Activated T-helper 2 cell treated with anti-CD3 and anti-CD28 coated beads, Interferon-gamma antibody, Interleukin-2, Interleukin-4, amounts not matched to agents 10 μg/mL and 5 μg/mL and 100 μg/mL, durations not matched to agents 14 hours and 24 hours and 36 hours (primary cell): ENCODE data around the gene PFN3. TPM values are rescaled to one million over a fixed set of nuclear protein-coding genes. Genes with fewer than 3 reads are reported as not detected.

Experiments
- DNase-seq: peaks from one replicate; pipeline ENCODE4 v3.0.0; 2021; ENCODE audit warnings: low spot score
- H3K27ac Mint-ChIP-seq: one replicate; pipeline ENCODE4 v1.8.0; 2021; ENCODE audit warnings: mixed read lengths
- H3K27me3 Mint-ChIP-seq: one replicate; pipeline ENCODE4 v1.8.0; 2021; ENCODE audit warnings: low read depth, mixed read lengths
- H3K36me3 Mint-ChIP-seq: one replicate; pipeline ENCODE4 v1.8.0; 2021; ENCODE audit warnings: low read depth, mixed read lengths
- H3K4me1 Mint-ChIP-seq: one replicate; pipeline ENCODE4 v1.8.0; 2021; ENCODE audit warnings: low read depth, mixed read lengths
- H3K4me3 Mint-ChIP-seq: one replicate; pipeline ENCODE4 v1.8.0; 2021; ENCODE audit warnings: low read depth, mild to moderate bottlenecking, moderate library complexity, mixed read lengths
- H3K9me3 Mint-ChIP-seq: one replicate; pipeline ENCODE4 v1.8.0; 2021; ENCODE audit warnings: mixed read lengths
- intact Hi-C: fragments of 100-400 bp; cut with micrococcal nuclease; formaldehyde crosslinking; loops from one replicate; pipeline ENCODE4 v1.15.1; 2023
- total RNA-seq: library from RNA; stranded (reverse); gene quantifications from 2 replicates; pipeline ENCODE4 v1.2.3, GENCODE V29; 2022

PFN3 gene
- total RNA-seq, 1 donor from 2014 or later: not detected

DNA sequence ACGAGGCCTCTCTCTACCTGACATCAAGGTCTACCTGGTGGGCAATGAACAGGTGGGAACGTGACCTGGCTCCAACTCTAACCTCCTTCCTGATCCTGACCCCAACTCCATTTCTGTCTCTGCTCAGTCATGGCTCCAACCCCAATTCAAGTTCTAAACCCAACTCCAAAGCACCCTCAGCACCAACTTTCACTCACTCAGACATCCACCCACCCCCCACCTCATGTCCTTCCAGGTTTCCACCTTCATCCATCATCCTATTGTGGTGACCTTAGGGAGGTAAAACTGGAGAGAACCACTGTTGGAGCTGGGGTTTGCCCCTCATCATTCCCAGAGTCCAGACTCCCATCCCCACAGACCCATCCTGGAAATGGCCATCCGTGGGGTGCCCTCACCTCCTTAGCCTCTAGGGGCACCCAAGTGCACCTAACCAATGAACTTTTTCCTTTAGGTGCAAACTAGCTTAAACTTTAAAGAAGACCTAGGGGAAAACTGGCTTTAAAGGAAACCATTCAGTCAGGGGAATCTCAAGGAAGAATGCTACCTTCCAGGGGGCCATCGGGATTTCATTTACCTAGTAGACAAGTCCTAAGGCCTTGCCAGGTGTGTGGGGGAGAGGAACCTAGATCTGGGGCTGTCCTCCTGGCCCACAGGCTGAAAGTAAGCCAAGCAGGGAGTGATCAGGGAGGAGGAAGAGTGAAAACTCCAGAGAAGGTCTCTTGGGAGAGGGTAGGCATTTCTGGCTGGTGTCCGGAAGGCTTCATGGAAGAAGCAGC is 31.4 kb downstream of the PFN3 start:
- H3K27me3 Mint-ChIP-seq: no peaks in the 10 kb centered on the region
- no peaks in the 10 kb centered on the region for H3K9me3 Mint-ChIP-seq
- peaks cover 47% of the 10 kb centered on the region for H3K4me1 Mint-ChIP-seq
- peaks cover 41% of the 10 kb centered on the region for H3K36me3 Mint-ChIP-seq
- no peak overlapping the region for H3K27ac Mint-ChIP-seq
- H3K4me3 Mint-ChIP-seq: no peak overlapping the region
- intact Hi-C loops: no loop called here
- DNase-seq: no peak

DNA sequence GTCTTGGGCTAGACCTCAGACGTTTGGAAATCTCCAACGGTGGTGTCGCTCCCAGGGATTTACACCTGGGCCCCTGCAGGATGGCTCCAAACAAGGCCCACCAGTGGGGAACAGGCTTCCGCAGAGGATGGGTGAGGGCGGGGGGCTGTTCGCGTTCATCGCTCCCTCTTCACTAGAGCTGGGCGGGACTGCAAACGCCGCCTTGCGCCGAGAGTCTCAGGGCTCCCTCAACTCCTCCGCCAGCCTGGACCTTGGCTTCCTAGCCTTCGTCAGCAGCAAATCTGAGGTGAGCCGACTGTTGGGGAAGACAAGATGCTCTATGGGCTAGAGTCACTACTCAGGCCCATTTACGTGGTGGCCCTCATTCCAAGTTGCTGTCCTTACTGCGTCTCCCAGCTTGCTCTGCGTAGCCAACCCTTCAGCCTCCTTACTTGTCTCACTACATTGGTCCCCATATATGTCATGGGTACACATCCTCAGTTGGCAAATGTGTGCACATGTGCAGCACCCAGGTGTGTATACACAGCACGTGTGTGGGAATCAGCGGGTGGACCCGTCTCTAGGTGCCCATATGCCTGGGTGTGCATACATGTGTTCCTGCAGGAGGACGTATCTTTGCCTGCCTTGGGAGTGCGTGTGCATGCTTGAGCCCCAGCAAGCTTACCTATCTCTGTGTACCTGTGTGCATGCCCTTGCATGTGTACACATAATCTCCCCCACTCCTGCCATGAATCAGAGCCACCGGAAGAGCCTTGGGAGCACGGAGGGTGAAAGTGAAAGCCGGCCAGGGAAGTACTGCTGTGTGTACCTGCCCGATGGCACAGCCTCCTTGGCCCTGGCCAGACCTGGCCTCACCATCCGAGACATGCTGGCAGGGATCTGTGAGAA is 32.2 kb downstream of the PFN3 start:
- Mint-ChIP-seq H3K9me3 (no peaks in the 10 kb centered on the region), H3K4me3 (no peak overlapping the region), H3K36me3 (peaks cover 38% of the 10 kb centered on the region), H3K27me3 (no peaks in the 10 kb centered on the region), H3K4me1 (peaks cover 49% of the 10 kb centered on the region), H3K27ac (no peak overlapping the region)
- intact Hi-C loops: no loop called here
- no peak for DNase-seq

DNA sequence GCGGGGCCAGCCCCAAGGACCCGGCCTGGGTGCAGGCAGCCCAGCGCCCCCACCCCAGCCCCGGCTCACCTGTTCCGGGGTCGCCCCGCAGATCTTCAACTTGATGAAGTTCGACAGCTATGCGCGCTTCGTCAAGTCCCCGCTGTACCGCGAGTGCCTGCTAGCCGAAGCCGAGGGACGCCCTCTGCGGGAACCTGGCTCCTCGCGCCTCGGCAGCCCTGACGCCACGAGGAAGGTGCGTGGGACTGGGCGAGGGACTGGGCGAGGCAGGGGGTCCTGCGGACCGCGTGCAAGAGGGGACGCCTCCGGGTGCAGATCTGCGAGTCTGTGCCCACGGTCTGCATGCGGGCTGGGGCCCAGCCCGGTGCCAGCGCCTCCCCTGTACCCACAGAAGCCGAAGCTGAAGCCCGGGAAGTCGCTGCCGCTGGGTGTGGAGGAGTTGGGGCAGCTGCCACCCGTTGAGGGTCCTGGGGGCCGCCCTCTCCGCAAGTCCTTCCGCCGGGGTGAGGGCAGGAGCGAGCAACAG is 33.1 kb downstream of the PFN3 start:
- Mint-ChIP-seq H3K9me3 (no peaks in the 10 kb centered on the region), H3K4me1 (peaks cover 43% of the 10 kb centered on the region), H3K27ac (no peak overlapping the region), H3K4me3 (no peak overlapping the region), H3K27me3 (no peaks in the 10 kb centered on the region), H3K36me3 (peaks cover 38% of the 10 kb centered on the region)
- intact Hi-C loops: no loop called here
- DNase-seq: no peak

DNA sequence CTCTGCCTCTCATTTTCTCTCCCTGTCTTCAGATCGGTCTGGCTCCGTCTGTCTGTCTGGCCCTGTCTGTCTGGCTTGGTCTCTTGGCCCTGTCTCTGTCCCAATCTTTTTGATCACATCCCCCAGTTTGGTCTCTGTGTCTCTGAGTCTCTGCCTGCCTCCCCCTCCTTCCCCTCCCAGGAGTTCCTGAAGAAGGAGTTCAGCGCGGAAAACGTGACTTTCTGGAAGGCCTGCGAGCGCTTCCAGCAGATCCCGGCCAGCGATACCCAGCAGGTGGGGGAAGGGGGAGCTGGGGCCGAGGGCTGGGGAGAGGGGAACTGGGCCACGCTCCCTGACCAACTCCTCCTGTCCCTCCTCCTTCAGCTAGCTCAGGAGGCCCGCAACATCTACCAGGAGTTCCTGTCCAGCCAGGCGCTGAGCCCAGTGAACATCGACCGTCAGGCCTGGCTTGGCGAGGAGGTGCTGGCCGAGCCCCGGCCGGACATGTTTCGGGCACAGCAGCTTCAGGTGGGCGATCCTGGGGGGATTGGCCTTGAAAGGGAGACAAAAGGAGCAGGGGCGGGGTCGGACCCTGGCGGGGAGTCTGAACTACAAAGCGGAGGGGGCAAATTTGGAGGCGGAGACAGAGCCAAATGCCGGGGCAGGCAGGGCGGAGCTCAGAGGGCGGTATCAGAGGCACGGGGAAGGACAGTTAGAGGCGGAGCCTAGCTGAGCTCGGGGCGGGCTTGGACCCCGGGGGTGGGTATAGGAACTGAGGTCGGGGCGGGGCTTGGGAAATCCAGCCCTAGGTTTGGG is 33.7 kb downstream of the PFN3 start:
- Mint-ChIP-seq H3K27ac (no peak overlapping the region), H3K4me1 (peaks cover 45% of the 10 kb centered on the region), H3K27me3 (no peaks in the 10 kb centered on the region), H3K36me3 (peaks cover 42% of the 10 kb centered on the region), H3K9me3 (no peaks in the 10 kb centered on the region), H3K4me3 (no peak overlapping the region)
- intact Hi-C loops: no loop called here
- no peak for DNase-seq

GRCh38 chr5:177365845-177366527 is 34.5 kb downstream of the PFN3 start:
- H3K4me3 Mint-ChIP-seq: no peak overlapping the region
- intact Hi-C loops: no loop called here
- H3K9me3 Mint-ChIP-seq: no peaks in the 10 kb centered on the region
- H3K4me1 Mint-ChIP-seq: peaks cover 43% of the 10 kb centered on the region
- DNase-seq: no peak
- H3K36me3 Mint-ChIP-seq: peaks cover 38% of the 10 kb centered on the region
- no peak overlapping the region for H3K27ac Mint-ChIP-seq
- no peaks in the 10 kb centered on the region for H3K27me3 Mint-ChIP-seq

- peaks cover 52% of the 10 kb centered on the region for H3K4me1 Mint-ChIP-seq
- no peak for DNase-seq
- peak overlapping the region; percentile 53 for H3K4me3 Mint-ChIP-seq
- intact Hi-C loops: loop anchor here (1.0 to 5.0 kb wide), 3 partner anchors 13 to 52 kb away; partner anchors contain the start of genes LMAN2, MXD3 and PFN3
- no peaks in the 10 kb centered on the region for H3K27me3 Mint-ChIP-seq
- H3K9me3 Mint-ChIP-seq: no peaks in the 10 kb centered on the region
- H3K27ac Mint-ChIP-seq: peak overlapping the region; percentile 53
- peaks cover 41% of the 10 kb centered on the region for H3K36me3 Mint-ChIP-seq
Observed at GRCh38 chr5:177364159-177364962, 36.1 kb downstream of the PFN3 start.

GRCh38 chr5:177363565-177363964 is 36.9 kb downstream of the PFN3 start:
- no peak for DNase-seq
- Mint-ChIP-seq H3K36me3 (peaks cover 33% of the 10 kb centered on the region), H3K27me3 (no peaks in the 10 kb centered on the region), H3K4me1 (peaks cover 54% of the 10 kb centered on the region), H3K27ac (no peak overlapping the region), H3K4me3 (no peak overlapping the region), H3K9me3 (no peaks in the 10 kb centered on the region)
- intact Hi-C loops: loop anchor here (5.0 kb wide), 2 partner anchors 39 to 51 kb away; partner anchors contain the start of genes MXD3 and PFN3

DNA sequence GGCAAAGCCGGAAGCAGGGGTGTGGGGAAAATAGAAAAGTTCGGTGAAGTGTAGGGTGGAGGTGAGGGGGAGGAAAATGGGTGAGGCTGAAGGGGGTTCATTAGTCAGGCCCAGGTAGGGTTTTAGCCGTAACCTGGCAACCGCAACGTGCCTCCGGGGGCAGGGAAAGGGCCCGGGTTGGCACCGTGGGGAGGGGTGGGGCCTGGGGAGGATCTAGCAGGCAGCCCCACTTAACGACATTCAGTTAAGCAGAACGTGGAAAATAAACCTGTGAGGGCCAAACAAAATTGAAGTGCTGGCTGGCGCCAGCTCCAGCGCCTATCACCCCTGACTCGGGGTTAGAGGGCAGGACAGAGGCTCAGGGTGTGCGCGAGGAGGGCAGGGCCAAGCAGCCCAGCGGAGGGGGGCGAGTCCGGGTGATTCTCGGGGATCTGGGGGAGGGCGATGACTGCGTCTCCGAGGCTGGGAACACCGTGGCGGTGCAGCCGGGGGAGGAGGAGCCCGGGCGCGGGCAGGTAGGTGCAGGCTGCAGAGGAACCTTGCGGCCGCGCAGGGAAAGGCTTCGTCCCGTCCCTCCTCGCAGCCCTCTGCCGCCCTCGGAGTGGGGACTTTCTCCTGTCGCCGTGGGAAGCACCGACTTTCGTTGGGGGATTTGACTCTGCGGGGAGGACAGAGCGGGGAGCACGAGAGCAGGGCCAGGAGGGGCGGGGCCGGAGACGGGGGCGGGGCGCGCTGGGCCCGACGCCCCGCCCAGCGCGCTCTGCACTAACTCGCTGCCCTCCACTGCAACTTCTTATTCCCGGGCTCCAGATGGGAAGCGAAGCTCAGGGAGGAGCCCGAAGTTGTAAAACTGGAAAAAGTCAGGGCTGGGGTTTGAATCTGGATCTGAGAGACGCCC is 37.6 kb downstream of the PFN3 start:
- no peaks in the 10 kb centered on the region for H3K9me3 Mint-ChIP-seq
- H3K4me3 Mint-ChIP-seq: peak overlapping the region; percentile 64
- H3K4me1 Mint-ChIP-seq: peaks cover 51% of the 10 kb centered on the region
- peak; percentile 44 for DNase-seq
- intact Hi-C loops: loop anchor here (5.0 kb wide), 2 partner anchors 39 to 51 kb away; partner anchors contain the start of genes MXD3 and PFN3
- H3K36me3 Mint-ChIP-seq: peaks cover 28% of the 10 kb centered on the region
- H3K27ac Mint-ChIP-seq: peak overlapping the region; percentile 43
- no peaks in the 10 kb centered on the region for H3K27me3 Mint-ChIP-seq

GRCh38 chr5:177362292-177362609 is 38.2 kb downstream of the PFN3 start:
- Mint-ChIP-seq H3K4me3 (peak overlapping the region; percentile 63), H3K4me1 (peaks cover 56% of the 10 kb centered on the region), H3K36me3 (peaks cover 28% of the 10 kb centered on the region), H3K9me3 (no peaks in the 10 kb centered on the region), H3K27ac (peak overlapping the region; percentile 43), H3K27me3 (no peaks in the 10 kb centered on the region)
- no peak for DNase-seq
- intact Hi-C loops: loop anchor here (5.0 kb wide), 2 partner anchors 40 to 50 kb away; partner anchors contain the start of genes MXD3 and PFN3

GRCh38 chr5:177361418-177362291 is 38.8 kb downstream of the PFN3 start:
- Mint-ChIP-seq H3K36me3 (peaks cover 25% of the 10 kb centered on the region), H3K9me3 (no peaks in the 10 kb centered on the region), H3K27ac (peak overlapping the region; percentile 43), H3K4me1 (peaks cover 62% of the 10 kb centered on the region), H3K27me3 (no peaks in the 10 kb centered on the region), H3K4me3 (peak overlapping the region; percentile 63)
- intact Hi-C loops: loop anchor here (5.0 kb wide), 2 partner anchors 41 to 49 kb away; partner anchors contain the start of genes MXD3 and PFN3
- DNase-seq: no peak
